Activated T-cell treated with anti-CD3 and anti-CD28 coated beads, Interleukin-2, amount 50 U/mL, for 1 hour (primary cell): ENCODE results near the gene IGFALS.

Source experiments
- DNase-seq: peaks from one replicate; pipeline ENCODE4 v3.0.0-alpha.2; 2020

IGFALS gene

DNA sequence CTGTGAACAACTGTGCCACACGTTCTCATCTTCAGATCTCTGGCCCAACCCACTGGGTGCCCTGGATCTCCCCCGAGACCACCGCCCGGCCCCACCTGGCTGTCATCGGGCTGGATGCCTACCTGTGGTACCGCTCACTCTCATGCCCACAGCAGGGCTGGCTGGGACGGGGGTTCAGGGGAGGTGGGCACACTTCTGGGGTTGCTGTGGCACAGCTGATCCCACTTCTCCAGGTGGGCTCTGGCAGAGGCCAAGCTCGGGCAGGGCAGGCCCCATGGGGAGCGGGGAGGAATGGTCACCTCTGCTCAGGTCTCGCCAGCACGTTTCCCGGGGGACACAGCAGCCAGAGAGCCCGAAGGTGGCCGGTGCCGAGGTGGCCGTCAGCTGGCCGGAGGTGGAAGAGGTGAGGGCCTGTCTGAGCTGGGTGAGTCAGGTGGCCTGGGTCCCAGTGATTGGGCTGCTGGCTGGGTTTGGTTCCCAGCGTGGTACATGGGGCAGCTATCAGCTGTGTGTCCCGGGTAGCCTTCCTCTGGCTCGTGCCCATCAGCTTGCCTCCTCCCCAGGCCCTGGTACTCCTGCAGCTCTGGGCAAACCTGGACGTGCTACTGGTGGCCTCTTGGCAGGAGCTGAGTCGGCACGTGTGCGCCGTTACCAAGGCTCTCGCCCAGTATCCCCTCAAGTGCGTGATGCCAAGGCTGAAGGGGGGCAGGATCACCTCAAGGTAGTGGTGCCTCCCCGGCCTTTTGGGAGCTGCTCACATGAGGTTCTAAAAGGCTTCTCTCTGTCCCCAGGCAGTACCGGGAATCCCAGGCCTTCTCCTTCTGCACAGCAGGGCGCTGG, 18.3 kb downstream of the IGFALS start:
- DNase-seq = no peak

DNA sequence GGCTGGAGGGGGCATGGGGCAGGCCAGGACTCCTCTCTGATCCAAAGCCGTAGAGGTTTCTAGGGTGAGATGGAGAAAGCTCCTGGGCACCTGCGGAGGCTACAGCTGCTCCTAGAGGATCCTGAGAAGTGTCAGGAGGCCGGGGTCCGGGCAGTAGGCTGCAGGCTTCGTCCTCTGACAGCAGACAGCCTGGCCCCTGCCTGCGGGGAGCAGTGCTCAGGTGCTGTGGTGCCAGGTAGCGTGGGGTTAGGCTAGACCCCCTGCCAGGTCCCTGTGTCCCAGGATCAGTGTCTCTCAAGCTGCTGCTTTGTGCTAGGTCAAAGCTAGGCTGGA, 19.1 kb downstream of the IGFALS start:
- DNase-seq = no peak

DNA sequence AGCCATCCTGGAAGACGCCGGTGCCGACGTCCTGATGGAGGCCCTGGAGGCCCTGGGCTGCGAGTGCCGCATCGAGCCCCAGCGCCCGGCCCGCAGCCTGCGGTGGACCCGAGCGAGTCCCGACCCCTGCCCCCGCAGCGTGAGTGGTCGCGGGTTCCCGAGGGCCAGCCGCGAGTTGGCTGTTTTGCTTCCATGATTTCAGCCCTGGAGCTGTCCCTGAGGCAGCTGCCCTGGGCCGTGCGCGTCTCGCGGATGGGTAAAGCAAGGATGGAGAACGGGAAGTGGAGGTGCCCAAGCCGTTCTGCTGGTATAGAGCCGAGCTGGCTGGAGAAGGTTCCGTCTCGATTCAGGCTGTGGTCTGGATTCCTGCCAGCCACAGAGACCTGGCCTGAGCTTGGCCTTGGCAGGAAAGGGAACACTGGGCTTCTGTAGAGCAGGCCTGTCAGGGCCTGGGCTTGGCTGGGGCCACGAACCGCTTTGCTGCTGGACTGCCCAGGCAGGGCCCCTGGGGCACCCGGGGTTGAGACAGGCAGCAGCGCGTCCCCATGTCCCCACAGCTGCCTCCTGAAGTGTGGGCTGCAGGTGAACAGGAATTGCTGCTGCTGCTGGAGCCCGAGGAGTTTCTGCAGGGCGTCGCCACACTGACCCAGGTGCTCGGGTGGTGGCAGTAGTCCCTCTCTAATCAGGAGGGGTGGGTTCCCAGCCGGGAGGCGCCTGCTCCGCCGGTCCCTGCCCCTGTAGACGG, 19.6 kb downstream of the IGFALS start:
- no peak for DNase-seq

- DNase-seq = peak; percentile 81
Observed at GRCh38 chr16:1772908-1773702, 20.4 kb downstream of the IGFALS start, which contains the start of gene MRPS34. Gene MRPS34, minus strand, starts transcription at chr16:1773134. Its CDS starts 15 bp downstream, at chr16:1773119.

GRCh38 chr16:1772362-1772907, 21.1 kb downstream of the IGFALS start, which contains the start of gene EME2:
Gene EME2, plus strand, starts transcription at chr16:1772810. Its CDS starts 418 bp downstream, at chr16:1773228.
- no peak for DNase-seq

DNA sequence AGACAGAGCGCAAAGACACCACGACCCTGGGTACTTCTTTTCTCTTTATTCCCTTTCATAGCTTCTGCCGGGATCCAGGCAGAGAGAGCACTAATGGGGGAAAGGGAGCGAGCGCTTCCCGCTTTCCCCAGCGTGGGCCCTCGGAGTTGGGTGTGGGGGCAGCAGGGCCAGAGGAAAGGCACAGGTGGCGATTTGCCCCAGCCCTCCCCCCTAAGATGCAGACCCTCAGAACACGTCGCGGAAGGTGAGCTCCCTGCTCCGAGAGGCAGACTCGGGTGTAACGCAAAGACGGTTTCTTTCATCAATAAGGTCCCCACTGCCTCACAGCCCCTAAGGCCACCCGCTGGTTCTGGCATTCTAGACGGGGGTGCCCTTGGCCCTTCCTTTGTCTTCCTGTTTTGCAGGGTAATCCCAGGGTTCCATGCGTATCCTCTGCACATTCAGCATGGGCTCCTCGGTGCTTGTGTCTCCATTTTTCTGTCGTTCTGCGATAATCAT, 21.6 kb downstream of the IGFALS start:
- peak; percentile 34 for DNase-seq

- DNase-seq = peak; percentile 86
Observed at GRCh38 chr16:1771188-1771863, 22.2 kb downstream of the IGFALS start, which contains the start of gene NME3. Gene NME3, minus strand, starts transcription at chr16:1771543. Its CDS starts 9 bp downstream, at chr16:1771534.

GRCh38 chr16:1770328-1771187, 22.9 kb downstream of the IGFALS start:
- peak; percentile 66 for DNase-seq

DNA sequence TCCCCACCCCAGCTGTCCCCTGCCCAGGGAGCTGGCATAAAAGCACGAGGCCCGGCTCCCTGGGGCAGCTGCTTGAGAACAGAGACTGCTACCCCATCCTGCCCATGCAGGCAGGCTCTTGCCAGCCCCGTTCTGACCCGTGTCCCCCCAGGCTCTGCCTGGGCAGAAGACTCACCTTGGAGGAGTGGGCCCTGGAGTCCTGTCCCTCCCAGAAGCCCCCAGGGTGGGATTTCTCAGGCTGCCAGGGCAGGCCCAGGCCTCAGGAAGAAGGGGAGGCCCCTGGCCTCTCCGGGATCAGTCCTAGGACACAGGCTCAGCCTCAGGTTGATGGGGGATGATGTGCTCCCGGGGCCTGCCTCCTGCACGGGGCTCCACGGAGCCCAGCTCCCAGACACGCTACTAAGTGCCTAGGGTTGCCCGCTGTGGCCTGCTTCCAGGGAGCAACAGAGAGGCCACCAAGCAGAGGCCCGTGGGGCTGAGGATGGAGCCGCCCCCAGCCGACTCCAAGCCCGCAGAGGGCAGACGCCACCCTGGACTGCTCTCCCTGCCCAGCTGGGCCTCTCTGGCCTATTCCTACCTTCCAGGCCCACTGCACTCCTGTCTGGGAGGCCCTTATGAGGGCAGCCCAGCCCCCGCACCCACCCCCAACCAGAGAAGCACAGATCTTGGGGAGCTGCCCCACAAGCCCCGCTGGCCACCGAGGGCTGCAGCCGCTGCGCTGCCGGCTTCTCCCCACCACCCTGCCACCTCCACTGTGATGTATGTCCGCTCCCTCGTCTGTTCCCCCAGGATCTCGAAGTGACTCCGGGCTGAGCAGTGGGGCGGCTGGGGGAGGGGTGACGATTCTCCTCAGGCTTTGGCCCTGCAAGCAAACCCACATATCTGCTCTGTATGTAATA, 23.9 kb downstream of the IGFALS start:
- DNase-seq = no peak

DNA sequence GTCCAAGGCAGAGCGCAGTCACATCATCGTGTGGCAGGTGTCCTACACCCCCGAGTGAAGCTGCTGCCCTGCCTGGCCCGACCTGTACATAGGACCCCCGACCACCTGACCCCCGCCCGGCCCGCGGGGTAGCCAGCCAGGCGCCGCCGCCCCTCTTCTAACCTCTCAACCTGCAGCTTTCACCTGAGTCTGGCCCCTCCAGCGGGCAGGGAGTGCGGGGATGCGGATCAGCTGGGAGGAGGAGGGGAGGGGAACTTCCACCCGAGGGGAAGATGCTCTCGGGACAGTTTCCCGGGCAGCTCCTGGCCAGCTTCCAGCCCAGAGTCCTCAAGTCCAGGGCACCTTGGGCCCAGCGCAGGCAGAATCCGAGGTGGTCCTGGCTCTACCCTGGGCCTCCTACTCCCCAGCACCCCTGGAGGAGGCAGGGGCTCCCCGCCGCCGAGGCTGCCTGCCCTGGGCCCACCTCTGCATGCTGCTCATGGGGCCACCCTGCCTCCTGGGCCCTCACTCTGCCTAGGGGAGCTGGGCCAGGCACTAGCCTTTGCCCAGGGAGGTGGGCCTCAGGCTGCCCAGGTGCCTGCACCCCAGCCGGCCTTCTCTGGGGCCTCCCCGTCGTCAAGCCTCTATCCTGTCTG, 24.6 kb downstream of the IGFALS start:
- DNase-seq = no peak

GRCh38 chr16:1768061-1768766, 25.3 kb downstream of the IGFALS start:
- no peak for DNase-seq

GRCh38 chr16:1767116-1767994, 26.1 kb downstream of the IGFALS start:
- DNase-seq = no peak

GRCh38 chr16:1766701-1767100, 26.8 kb downstream of the IGFALS start:
- no peak for DNase-seq

GRCh38 chr16:1766231-1766630, 27.3 kb downstream of the IGFALS start:
- no peak for DNase-seq

DNA sequence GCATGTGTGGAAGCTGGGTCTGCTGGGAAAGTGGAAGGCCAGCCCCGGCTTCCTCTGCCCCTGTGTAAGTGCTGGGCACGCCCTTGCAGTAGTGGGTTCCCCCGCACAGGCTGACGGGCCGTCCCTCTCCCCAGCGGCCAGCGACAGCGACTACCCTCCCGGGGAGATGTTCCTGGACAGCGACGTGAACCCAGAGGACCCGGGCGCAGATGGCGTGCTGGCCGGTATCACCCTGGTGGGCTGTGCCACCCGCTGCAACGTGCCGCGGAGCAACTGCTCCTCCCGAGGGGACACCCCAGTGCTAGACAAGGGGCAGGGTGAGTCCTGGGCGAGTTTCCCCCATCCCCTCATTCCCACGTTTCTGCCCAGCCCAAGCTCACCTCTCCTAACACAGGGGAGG, 27.7 kb downstream of the IGFALS start:
- no peak for DNase-seq

GRCh38 chr16:1764971-1765370, 28.5 kb downstream of the IGFALS start:
- DNase-seq = no peak
